GM21723 (cell line): ENCODE measurements around the gene KCTD13.
"Not testable (repeated sequence)": the region's sequence is repeated elsewhere in the genome, so short reads cannot be mapped to it uniquely, and the experiment has no call there.

Experiments
- ATAC-seq: cut with Tn5 transposase; IDR thresholded peaks from one replicate; pipeline ENCODE4 v1.9.1; 2021; ENCODE audit warnings: mild to moderate bottlenecking, moderate library complexity; ENCODE audit not compliant: unreplicated experiment

KCTD13 gene

DNA sequence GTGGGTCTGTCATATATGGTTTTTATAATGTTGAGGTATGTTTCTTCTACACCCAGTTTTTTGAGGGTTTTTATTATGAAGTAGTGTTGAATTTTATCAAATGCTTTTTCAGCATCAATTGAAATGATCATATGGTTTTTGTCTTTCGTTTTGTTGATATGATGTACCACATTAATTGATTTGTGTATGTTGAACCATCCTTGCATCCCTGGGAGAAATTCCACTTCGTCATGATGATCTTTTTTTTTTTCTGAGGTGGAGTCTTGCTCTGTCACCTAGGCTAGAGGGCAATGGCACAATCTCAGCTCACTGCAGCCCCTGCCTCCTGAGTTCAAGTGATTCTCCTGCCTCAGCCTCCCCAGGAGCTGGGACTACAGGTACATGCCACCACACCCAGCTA, 21.9 kb upstream of the KCTD13 start:
- ATAC-seq: no peak

DNA sequence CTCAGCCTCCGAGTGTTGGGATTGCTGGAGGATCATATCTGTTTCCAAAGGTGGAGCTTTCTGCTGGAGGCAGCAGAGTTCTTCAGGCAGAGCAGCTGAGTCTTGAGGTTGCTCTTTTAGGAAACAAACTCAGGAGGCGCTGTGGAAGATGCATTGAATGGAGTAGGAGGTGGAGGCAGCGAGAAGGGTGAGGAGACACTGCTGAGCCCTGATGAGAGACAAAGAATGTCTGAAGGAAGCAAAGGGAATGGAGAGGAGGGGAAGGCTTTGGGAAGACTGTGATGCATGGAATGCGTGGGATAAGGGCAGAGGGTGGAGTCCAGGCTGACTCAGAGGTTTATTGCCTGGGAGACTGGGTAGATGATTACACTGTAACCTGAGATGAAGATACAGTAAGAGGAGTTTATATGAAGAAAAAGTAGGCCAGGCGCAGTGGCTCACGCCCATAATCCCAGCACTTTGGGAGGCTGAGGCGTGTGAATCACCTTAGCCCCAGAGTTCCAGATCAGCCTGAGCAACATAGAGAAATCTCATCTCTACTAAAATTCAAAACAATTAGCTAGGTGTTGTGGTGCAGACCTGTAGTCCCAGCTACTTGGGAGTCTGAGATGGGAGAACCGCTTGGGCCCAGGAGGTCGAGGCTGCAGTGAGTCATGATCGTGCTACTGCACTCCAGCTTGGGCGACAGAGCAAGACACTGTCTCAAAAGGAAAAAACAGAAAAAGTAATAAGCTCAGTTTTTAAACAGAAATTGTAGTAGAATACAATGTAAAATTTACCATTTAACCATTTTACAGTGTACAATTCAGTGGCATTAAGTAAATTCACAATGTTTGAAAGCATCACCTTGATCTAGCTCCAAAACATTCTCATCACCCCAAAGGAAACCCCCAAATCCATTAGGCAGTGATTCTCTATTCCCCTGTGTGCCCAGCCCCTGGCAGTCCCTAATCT, 18.1 kb upstream of the KCTD13 start:
- no peak for ATAC-seq

DNA sequence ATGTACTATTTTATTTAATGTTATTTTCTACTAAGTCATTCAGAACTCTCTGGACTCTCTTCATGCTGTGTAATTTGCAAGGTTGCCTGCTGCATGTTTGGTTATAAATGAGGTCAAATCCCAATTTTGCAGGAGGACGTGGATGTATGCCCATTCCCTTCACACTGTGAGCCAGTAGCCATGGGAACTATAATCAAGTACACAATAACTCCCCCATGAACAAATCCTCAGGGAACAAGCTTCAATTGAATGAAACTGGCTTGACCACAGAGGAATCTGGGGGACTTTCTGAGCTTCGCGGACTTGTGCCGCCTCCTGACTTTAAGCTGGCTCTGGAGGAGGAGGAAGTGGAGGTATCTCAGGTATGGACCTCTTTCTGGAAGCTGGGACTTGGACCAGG, 14.6 kb upstream of the KCTD13 start:
- ATAC-seq: no peak

DNA sequence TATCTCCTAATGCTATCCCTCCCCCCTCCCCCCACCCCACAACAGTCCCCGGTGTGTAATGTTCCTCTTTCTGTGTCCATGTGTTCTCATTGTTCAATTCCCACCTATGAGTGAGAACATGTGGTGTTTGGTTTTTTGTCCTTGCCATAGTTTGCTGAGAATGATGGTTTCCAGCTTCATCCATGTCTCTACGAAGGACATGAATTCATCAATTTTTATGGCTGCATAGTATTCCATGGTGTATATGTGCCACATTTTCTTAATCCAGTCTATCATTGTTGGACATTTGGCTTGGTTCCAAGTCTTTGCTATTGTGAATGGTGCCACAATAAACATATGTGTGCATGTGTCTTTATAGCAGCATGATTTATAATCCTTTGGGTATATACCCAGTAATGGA, 5.7 kb upstream of the KCTD13 start:
- not testable (repeated sequence) for ATAC-seq

DNA sequence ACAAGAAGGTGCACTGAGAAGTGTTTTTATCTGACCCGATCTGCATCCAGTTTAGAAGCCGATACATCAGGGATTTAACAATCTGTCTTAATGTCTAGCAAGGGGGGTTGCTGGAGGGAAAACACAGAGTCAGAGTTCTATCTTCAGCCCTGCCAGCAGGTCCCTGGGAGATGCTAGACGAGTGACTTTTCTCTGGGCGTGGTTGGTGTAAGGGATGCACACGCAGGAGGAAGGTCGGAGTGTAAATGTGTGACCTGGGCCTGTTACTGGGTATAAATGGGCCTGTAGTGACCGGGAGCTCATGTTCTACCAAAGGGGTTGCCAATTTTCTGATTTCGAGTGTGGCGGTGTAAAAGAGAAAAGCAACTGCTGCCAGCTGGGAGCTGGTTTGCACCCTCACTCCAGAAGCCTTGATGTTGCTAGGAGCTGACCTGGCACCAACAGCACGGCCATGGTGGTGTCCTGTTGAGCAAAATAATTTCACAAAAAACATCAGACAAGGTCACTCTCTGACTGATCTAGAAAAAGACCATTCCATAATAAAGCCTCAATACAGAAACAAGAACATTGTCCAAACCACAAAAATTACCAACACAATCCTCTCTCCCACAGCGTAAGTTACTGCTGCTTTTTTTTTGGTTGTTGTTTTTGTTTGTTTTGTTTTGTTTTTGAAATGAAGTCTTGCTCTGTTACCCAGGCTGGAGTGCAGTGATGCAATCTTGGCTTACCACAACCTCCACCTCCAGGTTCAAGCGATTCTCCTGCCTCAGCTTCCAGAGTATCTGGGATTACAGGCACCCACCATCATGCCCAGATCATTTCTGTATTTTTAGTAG, 1.3 kb upstream of the KCTD13 start:
- no peak for ATAC-seq

DNA sequence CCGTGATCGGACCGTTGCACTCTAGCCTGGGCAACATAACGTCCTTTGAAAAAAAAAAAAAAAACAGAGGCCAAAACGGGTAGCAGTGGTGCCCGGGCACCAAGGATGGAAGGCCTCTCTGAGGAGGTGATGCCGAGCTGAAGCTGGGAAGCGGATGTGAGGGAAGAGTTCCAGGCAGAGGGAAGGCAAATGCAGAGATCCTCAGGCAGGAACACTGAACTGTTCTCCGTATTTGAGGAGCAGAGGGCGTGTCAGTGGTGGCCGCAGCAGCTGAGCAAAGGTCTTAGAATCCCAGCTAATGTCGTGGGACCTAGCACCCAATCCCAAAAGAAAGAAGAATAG, 656 bp upstream of the KCTD13 start:
- peak; percentile 6 for ATAC-seq

DNA sequence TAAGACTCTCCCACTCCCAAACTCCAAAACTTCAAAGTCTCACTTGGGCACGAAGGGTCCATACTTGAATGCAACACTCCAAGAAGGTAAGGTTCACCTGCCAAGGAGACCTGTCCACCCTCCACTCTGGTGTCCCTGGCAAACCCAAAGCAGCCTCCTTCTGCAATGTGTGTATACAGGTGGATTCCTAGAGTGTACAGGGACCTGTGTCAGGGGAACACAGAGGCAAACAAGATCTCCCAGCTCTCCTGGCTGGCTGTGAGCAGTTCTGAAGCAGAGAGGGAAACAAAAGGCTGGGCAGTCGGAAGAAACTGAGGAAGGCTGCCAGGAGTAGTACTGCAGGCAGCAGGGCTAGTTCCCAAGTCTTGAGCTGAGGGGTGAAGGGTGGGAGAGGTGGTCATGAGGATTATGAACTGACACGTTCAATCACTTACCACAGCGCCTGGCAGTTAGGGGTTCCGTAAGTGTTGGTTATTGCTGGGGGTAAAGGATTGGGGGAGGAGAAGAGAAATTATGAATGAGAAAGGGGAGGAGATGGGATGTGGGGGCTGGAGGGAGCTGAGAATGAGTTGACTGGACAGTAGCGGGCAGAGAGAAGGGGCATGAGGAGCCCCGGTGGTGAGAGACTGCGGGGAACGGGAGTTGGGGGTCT, 795 bp downstream of the KCTD13 start:
- ATAC-seq: no peak

DNA sequence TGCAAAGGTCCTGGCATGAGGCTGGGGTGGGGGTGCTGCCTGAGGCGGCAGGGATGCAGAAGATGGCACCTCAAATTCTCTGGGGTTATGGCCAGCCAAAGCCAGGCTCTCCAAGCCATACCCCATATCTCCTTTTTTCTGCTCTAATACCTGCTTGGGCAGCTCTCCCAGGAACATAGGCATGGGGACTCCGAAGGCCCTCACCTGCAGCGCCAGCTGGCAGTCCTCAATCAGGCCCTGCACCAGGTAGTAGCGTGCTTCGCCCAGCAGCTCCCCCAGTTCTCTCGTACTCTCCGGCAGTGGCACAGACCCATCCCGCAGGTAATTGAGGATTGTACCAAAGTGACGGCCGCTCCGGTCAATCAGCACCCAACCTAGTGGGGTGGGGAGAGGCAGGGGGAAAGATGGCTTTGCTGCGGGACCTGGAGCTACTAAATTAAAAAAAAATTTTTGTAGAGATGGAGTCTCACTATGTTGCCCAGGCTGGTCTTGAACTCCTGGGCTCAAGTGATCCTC, 3.0 kb downstream of the KCTD13 start:
- no peak for ATAC-seq

DNA sequence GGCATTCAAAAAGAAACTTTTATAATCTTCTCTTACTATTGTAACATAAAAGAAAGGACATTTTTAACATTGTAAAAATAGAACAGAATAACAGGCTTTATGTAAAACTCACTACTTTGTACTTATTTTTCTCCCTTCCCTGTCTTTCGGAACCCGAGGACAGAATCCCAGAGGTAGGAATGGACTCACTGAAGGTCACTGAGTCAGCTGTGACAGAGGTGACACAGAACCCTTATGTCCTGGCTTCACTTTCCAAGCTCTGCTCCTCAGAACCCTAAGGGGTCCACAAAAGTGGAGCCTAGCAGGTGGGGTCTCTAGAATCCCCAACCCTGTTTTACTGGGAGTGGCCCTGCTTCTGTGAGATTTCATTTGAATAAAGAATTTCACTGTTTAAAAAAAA, 3.7 kb downstream of the KCTD13 start:
- no peak for ATAC-seq

DNA sequence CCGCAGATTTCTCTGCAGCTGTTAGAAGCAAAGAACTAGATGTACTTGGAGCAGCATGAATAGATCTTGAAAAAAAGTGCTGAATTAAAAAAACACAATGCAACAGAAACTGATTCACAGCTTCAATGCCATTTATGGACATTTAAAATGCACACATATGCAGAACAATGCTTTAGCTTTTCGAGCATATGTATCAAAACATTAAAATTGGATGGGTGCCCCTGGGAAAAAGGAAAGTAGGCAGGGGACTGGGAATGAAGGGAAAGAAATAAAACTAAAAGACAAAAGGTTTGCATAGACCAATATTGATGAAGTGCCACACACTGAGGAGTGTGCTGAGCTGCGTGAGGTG, 5.0 kb downstream of the KCTD13 start:
- no peak for ATAC-seq

DNA sequence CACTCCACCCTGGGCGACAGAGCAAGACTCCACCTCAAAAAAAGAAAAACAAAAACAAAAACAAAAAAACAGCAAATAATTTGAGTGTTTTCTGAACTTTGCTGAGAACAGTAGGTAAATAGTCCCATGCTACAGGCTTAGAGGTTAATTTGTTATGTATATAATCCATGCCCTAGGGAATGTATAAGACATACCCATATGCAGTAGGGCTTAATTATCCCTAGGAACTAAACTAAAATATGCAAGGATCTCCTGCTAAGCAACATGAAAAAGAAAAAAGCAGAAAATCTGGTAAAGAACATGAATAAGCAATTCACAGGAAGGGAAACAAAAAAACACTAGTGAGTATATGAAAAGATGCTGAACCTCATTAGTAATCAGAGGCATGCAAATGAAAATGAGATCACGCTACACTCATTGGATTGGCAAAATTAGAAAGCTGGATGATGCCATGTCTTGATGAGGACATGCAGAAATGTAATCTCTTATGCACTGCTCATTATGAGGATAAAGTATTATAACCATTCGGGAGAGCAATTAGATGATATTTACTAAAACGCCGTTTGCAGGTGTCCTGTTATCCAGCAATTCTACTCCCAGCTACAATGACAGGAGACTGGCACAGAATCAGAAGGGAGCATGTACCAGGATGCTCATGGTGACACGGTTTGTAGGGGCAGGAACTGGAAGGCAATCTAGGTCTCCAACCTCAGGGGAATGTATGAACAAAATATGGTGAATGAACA, 5.6 kb downstream of the KCTD13 start:
- ATAC-seq: no peak

DNA sequence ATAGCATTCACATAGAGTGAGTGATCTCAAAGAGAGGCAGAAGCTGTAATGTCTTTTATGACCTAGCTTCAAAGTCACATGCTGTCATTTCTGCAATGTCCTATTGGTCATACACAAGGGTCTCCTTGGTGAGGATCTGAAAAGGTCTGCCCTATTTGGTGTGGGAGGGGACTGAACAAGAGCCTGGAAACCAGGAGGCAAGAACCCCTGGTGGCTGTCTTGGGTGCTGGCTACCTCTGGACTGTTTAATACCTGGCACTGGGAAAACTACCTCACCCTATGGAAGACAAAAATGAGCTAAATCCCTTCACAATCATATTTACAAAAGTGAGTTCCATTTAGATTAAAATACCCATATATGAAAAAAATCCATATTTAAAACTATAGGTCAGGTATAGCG, 9.0 kb downstream of the KCTD13 start:
- ATAC-seq: no peak

DNA sequence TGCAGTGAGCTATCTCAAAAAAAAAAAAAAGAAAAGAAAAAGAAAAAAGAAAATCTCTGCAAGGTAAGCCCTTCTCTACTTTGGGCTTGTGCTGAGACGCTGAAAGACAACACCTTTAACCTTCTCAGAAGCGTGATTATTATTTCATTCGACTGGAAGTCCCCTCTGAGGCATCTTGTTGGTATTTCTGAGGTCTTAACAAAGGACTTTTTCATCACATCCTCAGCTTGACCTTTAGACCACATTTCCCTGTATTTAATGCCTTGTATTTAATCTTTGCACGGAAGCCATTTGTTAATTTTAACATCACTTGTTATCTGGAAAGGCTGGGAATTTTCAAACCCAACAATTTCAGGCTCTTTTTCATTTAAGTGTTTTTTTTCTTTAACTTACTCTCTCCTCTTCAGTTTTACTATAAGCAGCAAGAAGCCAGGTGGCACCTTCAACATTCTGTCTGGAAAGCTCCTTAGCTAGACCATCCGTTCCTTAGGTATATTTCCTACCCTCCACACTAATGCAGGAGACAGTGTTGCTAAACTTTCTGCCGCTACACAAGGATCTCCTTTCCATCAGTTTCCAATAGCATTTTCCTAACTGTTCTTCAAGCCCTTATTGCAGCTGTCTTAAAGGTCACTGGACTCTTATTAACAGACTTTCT, 10.3 kb downstream of the KCTD13 start:
- no peak for ATAC-seq

DNA sequence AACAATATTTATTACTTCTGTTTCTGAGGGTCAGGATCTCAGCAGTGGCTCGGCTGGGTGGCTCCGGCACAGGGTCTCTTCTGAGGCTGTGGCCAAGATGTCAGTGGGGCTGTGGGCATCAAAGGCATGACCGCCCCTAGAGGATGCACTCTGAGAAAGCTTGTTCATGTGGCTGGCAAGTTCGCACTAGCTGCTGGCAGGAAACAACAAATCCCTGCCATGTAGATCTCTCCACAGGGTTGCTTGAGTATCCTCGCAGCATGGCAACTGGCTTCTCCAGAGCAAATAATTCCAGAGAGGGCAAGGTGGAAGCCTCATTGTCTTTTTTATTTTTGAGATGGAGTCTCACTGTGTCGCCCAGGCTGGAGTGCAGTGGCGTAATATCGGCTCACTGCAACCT, 12.5 kb downstream of the KCTD13 start:
- no peak for ATAC-seq

DNA sequence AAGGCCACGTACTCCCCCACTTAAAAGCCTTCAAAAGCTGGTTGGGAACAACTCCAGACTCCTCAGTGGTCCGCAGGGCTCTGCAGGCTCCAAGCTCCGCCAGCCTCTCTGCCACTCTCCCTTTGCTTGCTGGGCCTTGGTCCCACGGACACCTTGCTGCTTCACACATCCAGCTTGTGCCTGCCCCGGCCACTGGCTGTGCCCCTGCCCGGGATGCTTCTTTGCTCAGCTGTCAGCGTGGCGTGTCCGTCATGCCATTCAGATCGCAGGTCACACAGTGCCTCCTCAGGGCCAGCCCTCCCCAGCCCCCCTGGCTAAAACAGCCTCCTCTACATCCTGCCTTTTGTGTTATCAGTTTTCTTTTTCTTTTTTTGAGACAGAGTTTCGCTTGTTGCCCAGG, 13.9 kb downstream of the KCTD13 start:
- no peak for ATAC-seq

DNA sequence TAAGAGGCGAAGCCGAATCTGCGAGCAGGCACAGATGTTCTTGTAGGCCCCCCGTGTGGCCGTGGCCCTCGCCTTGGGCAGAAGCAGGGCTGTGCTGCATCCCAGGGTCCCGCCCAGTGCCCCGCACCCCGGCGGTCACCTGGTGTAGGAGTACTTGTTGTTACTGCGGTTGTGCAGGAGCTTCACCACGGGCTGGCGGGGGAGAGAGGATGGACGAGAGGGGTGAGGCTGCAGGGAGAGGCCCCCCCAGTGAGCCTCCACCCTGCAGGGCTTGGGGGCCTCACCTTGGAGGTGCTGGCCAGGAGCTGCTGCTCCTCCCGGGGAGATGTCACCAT, 14.4 kb downstream of the KCTD13 start:
- no peak for ATAC-seq

DNA sequence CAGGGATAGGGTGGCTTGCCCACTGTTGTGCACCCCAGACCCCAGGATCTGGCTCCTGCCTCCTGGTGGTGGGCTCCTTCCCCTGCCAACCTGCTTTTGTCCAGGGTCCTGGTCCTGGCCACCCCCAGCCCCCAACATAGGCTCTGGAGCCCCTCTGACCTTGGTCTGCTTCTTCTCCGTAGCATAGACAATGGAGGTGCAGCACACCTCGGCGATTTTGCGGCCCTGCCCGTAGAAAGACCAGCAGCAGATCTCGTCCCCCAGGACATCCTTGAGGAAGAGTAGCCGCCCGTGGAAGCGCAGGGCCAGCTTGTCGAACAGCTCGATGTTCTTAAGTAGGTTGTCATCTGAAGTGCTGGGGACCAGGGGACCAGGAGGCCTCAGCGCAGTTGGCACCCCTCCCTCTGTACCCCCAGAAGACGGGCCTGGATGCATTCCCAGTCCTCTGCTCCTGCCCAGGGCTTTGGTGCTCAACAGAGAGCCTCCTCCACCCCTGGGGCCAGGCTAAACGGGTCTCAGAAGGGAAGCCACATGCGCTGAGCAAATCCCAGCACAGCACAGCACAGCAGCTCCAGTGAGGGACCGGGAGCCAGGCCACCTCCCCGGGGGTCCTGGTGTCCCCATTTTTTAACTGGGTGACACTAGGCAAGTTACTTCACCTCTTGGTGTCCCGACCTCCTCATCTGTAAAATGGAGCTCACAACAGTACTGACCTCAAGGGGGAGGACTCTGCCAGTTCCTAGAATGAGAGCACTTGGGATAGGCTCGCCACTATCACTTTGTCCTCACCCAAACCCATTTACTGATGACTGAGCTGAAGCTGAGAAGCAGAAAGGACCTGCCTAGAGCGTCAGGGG, 15.0 kb downstream of the KCTD13 start:
- ATAC-seq: no peak

DNA sequence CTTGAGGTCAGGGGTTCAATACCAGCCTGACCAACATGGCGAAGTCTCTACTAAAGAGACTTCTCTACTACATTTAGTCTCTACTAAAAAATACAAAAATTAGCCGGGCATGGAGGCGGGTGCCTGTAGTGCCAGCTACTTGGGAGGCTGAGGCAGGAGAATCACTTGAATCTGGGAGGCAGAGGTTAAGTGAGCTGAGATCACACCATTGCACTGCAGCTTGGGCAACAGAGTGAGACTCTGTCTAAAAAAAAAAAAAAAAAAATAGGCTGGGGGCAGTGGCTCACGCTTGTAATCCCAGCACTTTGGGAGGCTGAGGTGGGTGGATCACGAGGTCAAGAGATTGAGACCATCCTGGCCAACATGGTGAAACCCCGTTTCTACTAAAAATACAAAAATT, 16.2 kb downstream of the KCTD13 start:
- not testable (repeated sequence) for ATAC-seq

DNA sequence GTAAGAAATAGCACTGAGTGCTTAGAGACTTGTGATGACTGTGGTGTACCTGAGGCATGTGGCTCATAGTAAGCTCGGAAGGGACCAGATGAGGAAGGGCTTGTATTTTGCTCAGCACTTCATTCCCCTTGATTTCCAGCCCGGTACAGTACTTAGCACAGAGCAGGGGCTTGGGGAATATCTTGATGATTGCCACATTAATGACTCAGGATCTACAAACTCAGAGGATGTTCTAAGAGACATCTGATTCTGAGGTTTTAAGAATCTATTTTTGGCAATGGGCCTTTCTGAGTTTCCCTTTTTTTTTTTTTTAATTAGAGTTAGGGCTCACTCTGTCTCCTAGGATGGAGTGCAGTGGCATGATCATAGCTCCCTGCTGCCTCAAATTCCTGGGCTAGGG, 16.6 kb downstream of the KCTD13 start:
- ATAC-seq: no peak
